ENCODE results near the gene MAGOHB.

GRCh38 chr12:10634427-10634826, 21.0 kb upstream of the MAGOHB start:
- TF ChIP-seq, protein P1, sequence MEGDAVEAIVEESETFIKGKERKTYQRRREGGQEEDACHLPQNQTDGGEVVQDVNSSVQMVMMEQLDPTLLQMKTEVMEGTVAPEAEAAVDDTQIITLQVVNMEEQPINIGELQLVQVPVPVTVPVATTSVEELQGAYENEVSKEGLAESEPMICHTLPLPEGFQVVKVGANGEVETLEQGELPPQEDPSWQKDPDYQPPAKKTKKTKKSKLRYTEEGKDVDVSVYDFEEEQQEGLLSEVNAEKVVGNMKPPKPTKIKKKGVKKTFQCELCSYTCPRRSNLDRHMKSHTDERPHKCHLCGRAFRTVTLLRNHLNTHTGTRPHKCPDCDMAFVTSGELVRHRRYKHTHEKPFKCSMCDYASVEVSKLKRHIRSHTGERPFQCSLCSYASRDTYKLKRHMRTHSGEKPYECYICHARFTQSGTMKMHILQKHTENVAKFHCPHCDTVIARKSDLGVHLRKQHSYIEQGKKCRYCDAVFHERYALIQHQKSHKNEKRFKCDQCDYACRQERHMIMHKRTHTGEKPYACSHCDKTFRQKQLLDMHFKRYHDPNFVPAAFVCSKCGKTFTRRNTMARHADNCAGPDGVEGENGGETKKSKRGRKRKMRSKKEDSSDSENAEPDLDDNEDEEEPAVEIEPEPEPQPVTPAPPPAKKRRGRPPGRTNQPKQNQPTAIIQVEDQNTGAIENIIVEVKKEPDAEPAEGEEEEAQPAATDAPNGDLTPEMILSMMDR (IDR thresholded peaks at IDR 0.05): no peak
- no peak for TF ChIP-seq POLR2A (IDR thresholded peaks at IDR 0.05)
